Measurements from ENCODE around the gene C17orf113.
"Not testable (repeated sequence)": the region's sequence is repeated elsewhere in the genome, so short reads cannot be mapped to it uniquely, and the experiment has no call there.

Gene C17orf113

DNA sequence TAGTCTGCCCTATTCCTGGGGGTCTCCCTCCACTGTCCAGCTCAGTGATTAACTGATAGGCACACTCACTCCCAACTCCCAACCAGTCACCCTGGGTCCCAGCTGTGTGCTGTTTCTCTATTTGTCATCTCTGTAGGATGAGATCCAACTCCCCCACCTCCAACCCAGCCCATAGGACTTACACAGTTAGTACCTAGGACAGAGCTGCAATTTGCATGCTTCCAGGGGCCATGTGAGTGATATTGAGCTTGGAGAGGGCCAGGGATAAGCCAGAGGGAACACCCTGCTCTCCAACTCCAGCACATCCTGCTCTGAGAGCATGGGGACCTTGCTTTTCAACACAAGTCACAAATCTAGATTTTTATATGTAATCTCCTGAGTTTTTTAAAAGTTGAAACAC lies 8.8 kb downstream of the C17orf113 start:
- DNase-seq = no peak

DNA sequence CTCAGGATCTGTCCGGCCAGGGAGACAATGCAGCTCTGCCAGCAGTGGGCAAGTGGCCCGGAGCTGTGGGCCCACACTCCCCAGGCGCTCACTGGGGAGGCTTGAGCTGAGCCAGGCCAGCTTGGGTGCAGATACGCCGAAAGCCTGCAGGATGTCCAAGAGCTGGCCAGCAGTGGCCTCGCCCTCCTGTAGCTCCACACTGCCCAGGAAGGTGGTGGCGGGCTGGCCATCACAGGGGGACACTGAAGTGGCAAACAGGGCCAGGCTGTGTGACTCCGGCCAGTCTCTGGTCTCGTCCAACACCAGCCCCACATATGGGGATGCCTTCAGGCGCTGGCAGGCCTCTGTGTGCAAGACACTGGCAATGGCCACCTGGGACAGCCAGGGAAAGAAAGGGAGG lies 9.6 kb downstream of the C17orf113 start:
- no peak for DNase-seq

DNA sequence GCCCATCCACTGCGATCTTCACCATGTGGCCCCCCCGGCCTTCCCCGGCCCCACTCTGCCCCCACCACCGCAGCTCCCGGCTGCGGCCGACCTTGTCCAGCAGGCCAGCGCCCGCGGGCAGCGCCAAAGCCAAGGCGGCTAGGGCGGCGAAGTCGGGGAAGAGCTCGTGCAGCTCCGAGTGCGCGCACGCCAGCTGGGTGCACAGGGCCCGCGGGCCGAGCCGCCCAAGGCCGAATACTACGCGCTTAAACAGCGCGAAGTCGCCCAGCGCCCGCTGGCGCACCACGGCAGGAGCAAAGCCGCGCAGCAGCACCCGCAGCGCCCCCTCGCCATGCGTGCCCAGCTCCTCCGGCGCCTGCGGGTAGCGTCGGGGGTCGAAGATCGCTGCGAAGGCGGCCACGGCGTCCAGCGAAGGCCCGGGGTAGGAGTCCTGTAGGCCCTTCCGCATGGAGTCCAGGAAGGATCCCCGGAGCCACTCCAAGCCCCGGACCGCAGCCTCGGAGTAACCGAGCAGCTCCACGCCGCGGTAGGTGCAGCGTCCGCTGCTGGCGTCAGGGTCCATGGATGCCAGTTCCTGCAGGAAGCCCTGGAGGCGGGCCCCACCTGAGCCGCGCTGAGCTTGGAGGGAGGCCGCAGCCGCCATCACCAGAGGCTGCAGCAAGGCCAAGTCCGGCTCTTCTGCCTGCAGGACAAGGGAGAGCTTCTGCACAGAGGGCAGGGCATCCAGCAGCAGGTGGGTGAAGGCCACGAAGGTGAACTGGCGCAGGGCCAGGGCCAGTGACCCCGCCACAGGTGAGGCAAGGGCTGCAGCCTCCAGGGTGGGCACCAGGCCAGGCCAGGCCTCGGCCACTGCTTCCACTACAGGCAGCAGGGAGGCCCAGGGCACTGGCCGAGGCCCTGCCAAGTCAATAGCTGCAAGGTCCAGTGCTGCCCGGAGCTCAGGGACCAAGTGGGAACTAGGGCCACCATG lies 10.3 kb downstream of the C17orf113 start:
- DNase-seq = no peak

DNA sequence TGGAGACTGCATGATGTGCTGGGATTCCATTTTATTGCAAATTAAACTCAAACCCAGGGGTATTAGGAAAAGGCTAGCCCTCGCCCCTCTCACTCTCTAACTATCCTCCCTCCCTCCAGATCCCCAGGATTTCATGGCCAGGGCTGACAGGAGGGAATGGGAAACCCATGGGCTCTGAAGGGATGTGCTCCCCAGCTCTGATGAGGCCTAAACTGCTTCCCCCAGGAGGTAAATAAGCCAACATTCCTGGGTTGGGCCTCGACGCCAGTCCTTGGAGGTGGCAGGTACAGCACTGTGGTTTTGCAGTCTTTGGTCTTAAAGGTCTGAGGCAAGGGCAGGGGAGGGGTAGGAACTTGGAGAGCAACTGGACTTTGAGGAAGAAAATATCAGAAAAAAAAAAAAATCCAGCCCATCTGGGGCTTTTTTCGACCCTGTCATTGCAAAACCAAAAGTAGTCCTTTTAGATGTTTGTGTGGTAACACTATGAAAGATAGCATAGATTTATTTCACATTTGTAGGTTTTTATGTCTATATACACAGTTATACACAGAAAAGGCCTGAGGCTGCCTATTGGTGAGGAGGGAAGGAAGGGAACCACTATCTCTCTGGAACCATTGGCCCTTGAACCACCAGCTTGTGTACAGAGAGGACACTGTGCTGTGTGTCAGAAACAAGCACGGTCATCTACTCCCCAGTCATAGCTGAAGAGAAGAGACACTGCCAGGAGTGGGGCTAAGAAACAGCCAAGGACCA lies 12.0 kb downstream of the C17orf113 start:
- no peak for DNase-seq

DNA sequence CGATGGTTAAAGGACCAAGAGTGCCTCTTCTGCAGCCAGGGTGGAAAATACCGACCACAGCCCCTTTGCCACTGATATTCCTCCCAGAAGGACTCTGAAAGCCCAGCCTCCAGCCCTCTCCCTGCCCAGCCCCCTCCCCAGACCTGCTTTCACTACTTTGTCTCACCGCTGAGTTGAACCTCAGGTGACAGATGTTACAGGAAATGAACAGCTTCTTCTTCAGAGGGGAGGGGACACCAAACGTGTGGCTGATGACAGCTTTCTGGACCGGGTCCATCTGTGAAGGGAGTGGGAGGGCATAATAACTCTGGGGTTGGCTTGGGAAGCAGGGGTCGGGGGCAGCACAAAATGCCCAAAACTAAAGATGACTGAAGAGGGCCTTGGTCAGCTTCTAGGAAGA lies 16.3 kb downstream of the C17orf113 start:
- no peak for DNase-seq

DNA sequence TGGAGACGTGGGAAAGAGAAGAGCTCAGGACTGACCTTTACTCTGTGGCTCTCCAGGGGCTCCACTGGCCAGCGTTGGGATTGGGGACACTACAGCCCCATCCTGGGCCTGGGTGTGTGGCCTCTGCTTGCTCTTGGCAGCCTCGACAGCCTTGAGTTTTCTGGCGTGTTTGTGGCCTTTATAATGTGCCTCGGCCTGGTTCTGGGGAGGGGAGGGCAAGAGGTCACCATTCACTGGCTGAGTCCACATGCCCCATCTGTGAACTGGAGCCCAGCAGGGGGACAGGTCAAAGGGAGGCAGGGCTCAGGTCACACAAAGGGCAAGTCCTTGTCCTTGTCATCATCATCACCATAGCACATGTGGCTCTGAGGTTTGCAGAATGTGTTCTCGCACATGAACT lies 18.8 kb downstream of the C17orf113 start:
- no peak for DNase-seq

DNA sequence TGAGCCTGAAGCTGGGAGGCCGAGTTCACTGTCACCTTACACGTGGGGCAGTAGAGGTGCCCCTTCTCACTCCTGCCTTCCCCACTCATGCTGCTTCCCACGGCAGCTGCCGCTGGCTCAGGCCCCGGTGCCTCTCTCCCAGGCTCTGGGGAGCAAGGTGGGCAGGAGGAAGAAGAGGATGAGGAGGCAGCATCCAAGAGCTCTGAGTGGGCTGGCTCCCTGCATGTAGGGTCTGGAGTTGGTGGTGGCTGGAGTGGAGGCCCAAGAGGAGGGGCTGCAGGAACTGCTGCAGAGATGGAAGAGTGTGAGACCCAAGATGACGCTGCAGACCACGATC lies 21.6 kb downstream of the C17orf113 start:
- no peak for DNase-seq

DNA sequence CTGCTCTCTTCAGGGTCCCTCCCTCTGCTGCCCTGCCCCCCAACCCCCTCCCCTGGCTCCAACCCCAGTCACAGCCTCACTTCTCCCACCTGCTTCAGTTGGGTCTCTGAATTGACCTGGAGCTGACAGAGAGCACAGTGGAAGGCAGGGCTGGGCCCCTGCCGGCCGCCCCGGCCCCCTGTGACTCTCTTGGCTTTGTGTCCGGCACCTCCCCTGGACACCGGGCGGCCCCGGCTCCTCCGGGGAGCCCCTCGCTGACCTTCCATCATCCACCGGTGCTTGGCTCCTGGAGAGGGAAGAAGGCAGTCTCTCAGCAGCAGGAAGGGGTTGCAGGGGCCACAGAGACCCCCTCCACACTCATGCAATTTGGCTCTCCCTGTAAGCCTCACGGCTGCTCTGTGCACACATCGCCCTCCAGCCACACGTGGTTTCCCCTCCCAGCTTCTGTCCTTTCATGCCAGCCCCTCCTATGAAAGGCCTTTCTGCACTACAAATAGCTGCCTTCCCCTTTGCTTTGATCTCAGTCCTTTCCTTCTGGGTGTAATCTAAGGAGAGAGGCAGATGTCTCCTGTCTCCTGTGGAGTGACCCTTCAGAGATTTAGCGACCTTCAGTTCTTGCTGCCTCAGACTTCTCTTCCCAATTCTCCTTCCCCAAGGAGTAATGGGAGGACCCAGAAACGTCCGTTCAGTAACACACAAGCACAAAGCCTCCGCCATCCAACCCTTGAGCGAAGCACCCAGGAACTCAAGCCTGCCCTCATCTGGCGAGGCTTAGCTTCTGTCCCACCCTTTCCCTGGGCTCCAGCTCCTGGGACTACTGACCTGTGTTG lies 22.2 kb downstream of the C17orf113 start:
- no peak for DNase-seq

DNA sequence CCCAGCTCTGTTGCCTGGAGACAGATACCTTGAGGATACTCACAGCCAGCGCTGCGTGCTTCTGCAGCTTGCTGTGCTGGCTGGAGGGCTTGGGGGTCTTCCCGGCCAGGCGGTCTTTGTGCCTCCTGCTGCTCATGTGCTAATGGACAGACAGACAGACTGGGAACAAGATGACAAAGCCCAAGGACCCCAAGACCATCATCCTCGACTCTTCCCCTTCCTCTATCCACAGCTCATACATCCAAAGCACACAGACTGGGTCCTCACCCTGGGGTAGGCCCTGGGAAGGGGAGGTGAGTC lies 22.9 kb downstream of the C17orf113 start:
- no peak for DNase-seq

DNA sequence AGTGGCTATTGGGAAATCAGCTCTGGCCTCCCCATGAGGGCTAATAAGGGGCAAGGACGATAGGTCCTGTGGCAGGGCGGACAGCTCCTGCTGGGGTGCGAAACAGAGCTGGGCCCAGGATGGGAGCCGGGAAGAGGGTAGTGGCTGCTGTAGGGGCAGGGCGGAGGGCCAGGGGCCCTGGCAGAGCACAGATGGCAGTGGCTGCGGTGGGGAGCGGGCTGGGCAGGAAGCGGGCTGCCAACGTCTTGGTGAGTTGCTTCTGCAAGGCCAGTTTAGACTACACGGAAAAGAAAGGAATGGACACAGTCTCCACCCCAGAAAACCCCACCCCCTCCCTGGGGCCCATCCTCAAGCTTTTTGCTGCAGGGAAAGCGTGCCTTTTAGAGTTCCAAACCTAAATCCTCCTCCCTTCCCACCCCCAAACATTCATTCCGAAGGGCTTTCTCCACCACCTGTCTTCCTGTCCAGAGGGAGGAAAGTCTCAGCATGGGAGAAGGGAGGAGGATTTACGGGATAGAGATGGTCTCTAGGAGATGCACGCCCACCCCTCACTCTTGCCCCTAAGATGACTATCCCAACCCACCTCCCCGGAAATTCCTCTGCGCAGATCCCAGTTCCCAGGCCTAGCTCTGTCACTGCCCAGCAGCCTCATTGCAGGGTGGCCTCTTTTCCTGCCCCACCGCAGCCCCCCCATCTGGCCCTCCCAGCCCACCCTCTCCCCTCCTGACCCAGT lies 23.4 kb downstream of the C17orf113 start:
- no peak for DNase-seq

DNA sequence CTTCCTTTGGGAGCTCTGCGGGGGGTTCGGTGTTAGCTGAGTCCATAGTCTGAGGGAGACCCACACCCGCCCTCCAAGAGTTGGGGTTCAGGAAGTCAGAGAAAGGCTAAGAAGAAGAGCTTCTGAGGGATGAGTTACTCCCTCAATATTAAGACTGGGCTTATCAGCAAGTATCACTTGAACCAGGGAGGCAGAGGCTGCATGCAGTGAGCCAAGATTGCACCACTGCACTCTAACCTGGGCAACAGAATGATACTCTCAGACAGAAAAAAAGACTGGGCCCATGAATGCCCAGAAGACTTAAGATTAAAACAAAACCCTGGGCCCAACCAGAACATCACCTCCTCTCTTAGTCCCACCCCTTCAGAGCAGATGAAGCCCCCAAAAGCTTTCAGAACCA lies 24.5 kb downstream of the C17orf113 start:
- DNase-seq = no peak

DNA sequence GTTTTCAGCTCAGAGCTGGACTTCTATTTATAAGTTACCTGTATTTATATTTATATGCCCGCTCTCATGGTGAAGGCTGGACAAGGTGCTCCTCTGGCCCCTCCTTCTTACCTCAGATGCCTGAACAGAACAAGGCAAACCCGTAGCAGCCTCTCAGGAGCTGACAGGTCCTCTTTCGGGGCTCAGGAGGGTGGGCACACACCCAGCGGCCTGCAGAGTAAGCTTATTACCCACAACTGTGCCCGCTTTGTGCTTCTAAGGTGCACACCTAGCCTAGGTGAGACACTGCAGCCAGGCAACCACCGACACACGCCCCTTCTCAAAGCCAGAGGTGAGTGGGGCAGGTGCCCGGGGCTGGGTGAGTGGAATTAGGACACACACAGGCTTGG lies 25.2 kb downstream of the C17orf113 start:
- DNase-seq = no peak

DNA sequence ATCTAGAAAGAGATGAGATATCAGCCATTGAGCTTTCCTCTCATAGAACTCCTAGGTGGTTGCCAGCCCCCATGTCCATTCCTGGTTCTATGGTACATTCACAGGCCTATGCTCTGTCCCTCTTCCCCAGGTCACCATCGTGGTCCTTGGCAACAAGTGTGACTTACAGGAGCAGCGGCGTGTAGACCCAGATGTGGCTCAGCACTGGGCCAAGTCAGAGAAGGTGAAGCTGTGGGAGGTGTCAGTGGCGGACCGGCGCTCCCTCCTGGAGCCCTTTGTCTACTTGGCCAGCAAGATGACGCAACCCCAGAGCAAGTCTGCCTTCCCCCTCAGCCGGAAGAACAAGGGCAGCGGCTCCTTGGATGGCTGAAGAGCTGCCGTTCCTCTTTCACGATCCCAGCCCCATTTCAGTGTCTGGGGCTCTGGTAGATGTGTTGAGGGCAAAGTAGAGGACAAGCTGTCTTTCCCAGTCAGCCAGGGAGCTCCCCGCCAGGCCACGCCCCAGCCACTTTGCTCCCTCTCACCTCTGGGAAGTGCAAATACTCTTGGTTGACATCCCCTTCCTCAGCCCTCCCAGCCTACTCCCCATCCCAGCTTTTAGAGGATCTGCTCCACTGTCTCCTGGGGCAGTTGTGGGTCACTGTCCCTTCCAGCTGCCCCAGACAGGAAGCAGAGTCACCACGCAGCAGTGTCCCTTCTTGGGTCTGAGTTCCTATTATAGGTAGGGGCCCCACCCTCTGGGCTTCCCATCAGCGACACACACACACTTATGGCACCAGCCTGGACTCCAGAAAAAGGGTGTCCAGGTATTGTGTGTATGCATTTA lies 26.7 kb downstream of the C17orf113 start:
- no peak for DNase-seq

DNA sequence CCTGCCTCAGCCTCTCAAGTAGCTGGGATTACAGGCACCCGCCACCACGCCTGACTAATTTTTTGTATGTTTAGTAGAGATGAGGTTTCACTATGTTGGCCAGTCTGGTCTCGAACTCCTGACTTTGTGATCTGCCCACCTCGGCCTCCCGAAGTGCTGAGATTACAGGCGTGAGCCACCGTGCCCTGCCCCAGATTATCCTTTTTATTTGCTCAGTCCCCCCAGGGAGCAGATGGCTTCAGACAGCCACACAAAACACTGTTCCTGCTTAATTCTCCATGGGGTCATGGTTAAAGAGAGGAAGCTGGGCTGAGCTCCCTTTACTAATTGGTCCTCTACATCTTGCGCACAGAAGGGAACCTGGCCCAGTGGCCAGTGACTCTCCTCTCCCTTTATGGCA lies 29.6 kb downstream of the C17orf113 start:
- not testable (repeated sequence) for DNase-seq

DNA sequence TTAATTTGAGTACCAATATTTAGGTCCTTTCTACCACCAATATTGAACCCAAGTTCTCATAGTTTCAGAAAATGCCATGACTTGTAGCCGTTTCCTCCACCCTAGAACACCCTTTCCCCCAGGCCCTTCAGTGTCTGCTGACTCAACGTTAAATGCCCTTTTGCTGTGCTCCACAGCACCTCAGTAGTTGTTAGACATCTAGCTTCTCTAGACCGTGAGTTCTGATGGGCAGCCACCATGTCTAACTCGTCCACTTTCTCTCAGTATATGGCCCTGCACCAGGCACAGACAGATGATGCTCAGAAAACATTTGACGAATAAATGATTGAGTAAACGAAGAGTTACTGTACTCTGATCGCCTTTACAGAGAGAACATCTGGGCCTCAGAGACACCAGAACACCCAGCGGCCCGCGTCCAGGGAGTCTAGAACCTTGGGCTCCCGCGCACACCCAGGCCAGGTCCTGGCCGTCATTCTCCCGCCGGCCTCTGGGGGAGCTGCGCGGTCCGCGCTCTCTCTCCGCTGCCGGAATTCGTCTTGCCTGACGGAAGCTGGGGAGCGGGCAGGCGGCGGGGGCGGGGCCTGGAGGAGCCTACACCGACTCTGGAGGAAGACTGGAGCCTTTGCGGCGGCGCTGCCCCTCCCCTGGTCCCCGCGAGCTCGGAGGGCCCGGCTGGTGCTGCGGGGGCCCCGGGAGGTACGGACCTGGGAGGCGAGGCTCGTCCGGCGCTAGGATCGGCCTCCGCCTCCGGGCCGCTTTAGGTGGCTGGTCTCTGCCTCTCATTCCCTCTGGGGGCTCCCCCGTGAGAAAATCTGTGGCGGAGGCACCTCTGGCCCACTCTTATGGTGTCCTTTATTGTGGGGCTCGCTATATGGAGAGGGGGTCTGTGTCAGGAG lies 30.6 kb downstream of the C17orf113 start, which contains the start of gene NKIRAS2:
NKIRAS2 (plus strand) TSS at position 582 of the 896 bp plus-strand sequence. CDS start 1,488 bp downstream, outside the sequence.
- peak; percentile 85 for DNase-seq

DNA sequence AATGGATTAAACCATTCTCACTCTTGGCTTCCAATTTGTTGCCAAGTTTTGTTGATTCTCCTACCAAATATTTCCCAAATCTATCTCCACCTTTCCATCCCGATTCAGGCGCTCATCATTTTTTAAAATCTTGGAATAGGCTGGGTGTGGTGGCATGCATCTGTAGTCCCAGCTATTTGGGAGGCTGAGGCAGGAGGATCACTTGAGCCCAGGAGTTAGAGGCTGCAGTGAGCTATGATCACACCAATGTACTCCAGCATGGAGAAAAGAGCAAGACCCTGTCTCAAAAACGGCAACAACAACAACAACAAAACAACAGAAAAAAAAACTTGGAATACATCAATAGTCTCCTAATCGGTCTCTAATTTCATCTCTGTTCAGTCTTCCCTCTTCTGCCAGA lies 31.4 kb downstream of the C17orf113 start:
- DNase-seq = no peak

DNA sequence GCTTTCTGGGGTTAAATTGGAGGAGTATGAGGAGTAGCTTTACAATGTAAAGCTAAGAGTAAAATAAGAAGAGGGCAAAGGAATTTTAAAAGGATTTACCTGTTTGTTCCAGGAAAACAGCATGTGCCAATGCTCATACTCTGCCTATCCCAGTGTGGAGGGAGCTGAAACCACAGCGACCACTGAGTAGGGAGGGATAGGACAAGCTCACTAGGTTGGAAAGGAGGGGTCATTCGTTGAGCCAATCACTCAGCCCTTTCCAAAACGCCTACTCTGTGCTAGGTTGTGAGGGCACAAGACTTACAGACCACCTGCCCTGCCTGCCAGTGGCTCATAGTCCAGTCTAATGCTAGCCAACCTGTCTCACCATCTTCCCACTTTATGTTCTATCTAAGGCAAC lies 32.1 kb downstream of the C17orf113 start:
- DNase-seq = no peak

DNA sequence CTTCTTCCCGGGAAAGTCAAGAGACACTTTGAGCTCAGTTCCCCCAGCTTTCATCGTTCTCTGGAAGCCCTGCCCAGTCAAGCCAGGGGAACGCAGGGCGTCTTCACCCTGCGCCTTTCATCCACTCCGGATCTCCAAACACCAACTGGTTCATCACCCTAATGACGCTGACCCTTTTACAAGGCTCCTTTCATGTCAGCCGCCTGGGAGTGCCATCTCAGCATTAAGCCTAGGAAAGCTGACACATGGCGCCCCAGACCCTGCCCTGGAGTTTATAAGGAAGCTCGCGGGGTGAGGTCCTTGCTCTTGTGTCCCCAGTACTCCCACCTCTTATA lies 32.6 kb downstream of the C17orf113 start:
- no peak for DNase-seq

DNA sequence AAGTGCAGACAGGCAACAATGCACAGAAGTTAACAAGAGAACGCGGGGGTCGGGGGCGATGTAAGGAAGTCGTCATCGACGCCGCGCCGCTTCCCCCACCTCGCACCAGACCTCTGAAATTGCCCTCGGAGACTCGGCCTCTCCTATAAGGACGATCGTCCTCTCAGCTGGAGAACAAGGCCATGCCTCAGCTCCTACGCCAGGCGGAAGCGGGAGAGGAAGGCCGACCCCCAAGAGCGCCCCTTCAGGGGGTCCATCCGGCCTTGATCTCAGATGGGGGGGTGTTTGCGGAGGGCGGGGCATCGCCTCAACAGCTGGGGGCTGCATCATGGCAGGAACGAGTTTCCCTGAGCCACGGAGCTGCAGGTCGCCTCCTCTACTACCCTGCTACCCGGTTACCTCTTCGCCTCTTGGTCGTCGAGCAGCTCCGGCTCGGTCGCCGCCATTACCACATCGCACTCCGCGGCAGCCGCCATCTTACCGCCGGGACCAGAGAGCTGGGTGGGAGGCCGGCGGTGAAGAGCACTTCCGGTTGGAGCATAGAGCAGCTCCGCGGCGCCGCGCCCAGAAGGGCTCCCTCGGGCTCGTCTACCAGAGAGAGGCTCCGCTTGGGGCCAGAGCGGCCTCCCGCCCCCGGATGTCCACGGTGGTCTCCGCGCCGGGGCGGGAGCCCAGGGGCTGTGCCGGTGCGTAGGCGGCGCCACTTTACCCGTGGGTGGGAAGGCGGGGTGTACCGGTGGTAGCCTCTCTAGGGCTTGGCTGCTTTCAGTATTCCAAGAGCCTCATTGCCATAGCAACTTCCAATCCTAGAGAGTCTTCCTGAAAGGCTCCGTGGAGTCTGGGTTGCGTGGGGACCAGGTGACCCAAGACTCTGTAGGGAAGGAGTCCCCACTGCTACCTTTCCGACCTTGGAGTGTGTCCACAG lies 33.2 kb downstream of the C17orf113 start, which contains the start of gene DNAJC7:
DNAJC7 (minus strand) TSS at position 499 of the 925 bp plus-strand sequence; CDS start at position 476, 23 bp downstream.
- peak; percentile 91 for DNase-seq

Measured in GDM1 (cell line).